Activated T-cell treated with anti-CD3 and anti-CD28 coated beads, Interleukin-2, amount 50 U/mL, for 72 hours (primary cell): ENCODE results near the gene GSC. TPM values are rescaled to one million over a fixed set of nuclear protein-coding genes. Genes with fewer than 3 reads are reported as not detected.
A peak's percentile ranks its signal among the peaks of the same experiment; 100 is the strongest.
"Not testable (repeated sequence)": the region's sequence is repeated elsewhere in the genome, so short reads cannot be mapped to it uniquely, and the experiment has no call there.

Source experiments
- ATAC-seq, 2 donors: fragments of 150-1000 bp; cut with Tn5 transposase; replicated peaks in 1 of 2; 2 replicates each; pipeline ENCODE4 v1.10.0; 2021; ENCODE audit warnings: moderate library complexity in 2 of 2, mild to moderate bottlenecking in 1 of 2
- DNase-seq, 2 donors: peaks; one replicate each; pipeline ENCODE4 v3.0.0; 2021 to 2022; ENCODE audit warnings: mixed read lengths in 1 of 2
- H3K27ac Mint-ChIP-seq: one replicate; pipeline ENCODE4 v1.8.0; 2022; ENCODE audit warnings: mild to moderate bottlenecking, moderate library complexity, mixed read lengths
- H3K27me3 Mint-ChIP-seq: one replicate; pipeline ENCODE4 v1.8.0; 2022; ENCODE audit warnings: low read depth, mixed read lengths
- H3K36me3 Mint-ChIP-seq, 2 donors: one replicate each; pipeline ENCODE4 v1.8.0; 2022; ENCODE audit warnings: mixed read lengths in 2 of 2, mild to moderate bottlenecking in 1 of 2; ENCODE audit not compliant: insufficient read depth in 2 of 2
- H3K4me1 Mint-ChIP-seq: one replicate; pipeline ENCODE4 v1.8.0; 2022; ENCODE audit warnings: low read depth, mixed read lengths
- H3K4me3 Mint-ChIP-seq, 2 donors: one replicate each; pipeline ENCODE4 v1.8.0; 2022; ENCODE audit warnings: mild to moderate bottlenecking in 2 of 2, mixed read lengths in 2 of 2, moderate library complexity in 2 of 2
- H3K9me3 Mint-ChIP-seq, 2 donors: one replicate each; pipeline ENCODE4 v1.8.0; 2022; ENCODE audit warnings: mixed read lengths in 2 of 2
- total RNA-seq, 2 donors: library from RNA; stranded (reverse); gene quantifications; one replicate each; pipeline ENCODE4 v1.2.3, GENCODE V29; 2022

GSC gene
- total RNA-seq, 2 donors from 2014 or later, result 0.19 TPM; not detected in 1

GRCh38 chr14:94750371-94750770, 19.5 kb downstream of the GSC start:
- no peak overlapping the region for H3K4me3 Mint-ChIP-seq
- H3K27ac Mint-ChIP-seq, result no peak overlapping the region
- DNase-seq (no peak), ATAC-seq (no peak)
- H3K9me3 Mint-ChIP-seq, result no peaks in the 10 kb centered on the region
- no peaks in the 10 kb centered on the region for H3K4me1 Mint-ChIP-seq
- H3K36me3 Mint-ChIP-seq, result no peaks in the 10 kb centered on the region
- H3K27me3 Mint-ChIP-seq, result no peaks in the 10 kb centered on the region

GRCh38 chr14:94748667-94749347, 21.1 kb downstream of the GSC start:
- H3K4me1 Mint-ChIP-seq, result no peaks in the 10 kb centered on the region

GRCh38 chr14:94747739-94748138, 22.2 kb downstream of the GSC start:
- no peaks in the 10 kb centered on the region for H3K9me3 Mint-ChIP-seq
- H3K4me1 Mint-ChIP-seq, result no peaks in the 10 kb centered on the region
- no peaks in the 10 kb centered on the region for H3K36me3 Mint-ChIP-seq
- ATAC-seq (no peak), DNase-seq (no peak)
- no peak overlapping the region for H3K4me3 Mint-ChIP-seq
- no peak overlapping the region for H3K27ac Mint-ChIP-seq
- H3K27me3 Mint-ChIP-seq, result no peaks in the 10 kb centered on the region

More at GRCh38 chr14:94748667-94749347, 21.1 kb downstream of the GSC start:
- Mint-ChIP-seq H3K36me3 (no peaks in the 10 kb centered on the region), H3K27ac (no peak overlapping the region), H3K27me3 (no peaks in the 10 kb centered on the region), H3K9me3 (no peaks in the 10 kb centered on the region), H3K4me3 (no peak overlapping the region)
- ATAC-seq (peak in 1 of 2 donors; percentile 38), DNase-seq (peak in 1 of 2 donors; percentile 31)

- H3K9me3 Mint-ChIP-seq, DNase-seq, H3K27ac Mint-ChIP-seq, H3K4me1 Mint-ChIP-seq, H3K36me3 Mint-ChIP-seq, H3K27me3 Mint-ChIP-seq, ATAC-seq, H3K4me3 Mint-ChIP-seq: not testable (repeated sequence)
Observed at GRCh38 chr14:94747153-94747552, 22.8 kb downstream of the GSC start.

GRCh38 chr14:94746131-94746530, 23.8 kb downstream of the GSC start:
- DNase-seq, result no peak
- no peak for ATAC-seq
- H3K27ac Mint-ChIP-seq, result no peak overlapping the region
- no peaks in the 10 kb centered on the region for H3K9me3 Mint-ChIP-seq
- H3K36me3 Mint-ChIP-seq, result no peaks in the 10 kb centered on the region
- H3K4me3 Mint-ChIP-seq, result no peak overlapping the region
- no peaks in the 10 kb centered on the region for H3K4me1 Mint-ChIP-seq
- peaks cover 6% of the 10 kb centered on the region for H3K27me3 Mint-ChIP-seq

GRCh38 chr14:94738751-94739150, 31.2 kb downstream of the GSC start:
- H3K27me3 Mint-ChIP-seq, result peaks cover 6% of the 10 kb centered on the region
- H3K9me3 Mint-ChIP-seq, result no peaks in the 10 kb centered on the region
- no peak for DNase-seq
- no peaks in the 10 kb centered on the region for H3K36me3 Mint-ChIP-seq
- H3K27ac Mint-ChIP-seq, result no peak overlapping the region
- no peaks in the 10 kb centered on the region for H3K4me1 Mint-ChIP-seq
- ATAC-seq, result no peak
- H3K4me3 Mint-ChIP-seq, result no peak overlapping the region

GRCh38 chr14:94738097-94738496, 31.8 kb downstream of the GSC start:
- Mint-ChIP-seq H3K4me3 (no peak overlapping the region), H3K4me1 (no peaks in the 10 kb centered on the region), H3K27ac (no peak overlapping the region), H3K36me3 (no peaks in the 10 kb centered on the region), H3K9me3 (no peaks in the 10 kb centered on the region), H3K27me3 (peaks cover 6% of the 10 kb centered on the region)
- no peak for DNase-seq
- no peak for ATAC-seq

- no peaks in the 10 kb centered on the region for H3K9me3 Mint-ChIP-seq
- no peak overlapping the region for H3K27ac Mint-ChIP-seq
- H3K36me3 Mint-ChIP-seq, result no peaks in the 10 kb centered on the region
- H3K4me3 Mint-ChIP-seq, result no peak overlapping the region
- no peaks in the 10 kb centered on the region for H3K4me1 Mint-ChIP-seq
- DNase-seq (no peak), ATAC-seq (no peak)
- H3K27me3 Mint-ChIP-seq, result no peaks in the 10 kb centered on the region
Observed at GRCh38 chr14:94728950-94729349, 41.0 kb downstream of the GSC start.

GRCh38 chr14:94728440-94728839, 41.5 kb downstream of the GSC start:
- not testable (repeated sequence) for H3K4me1 Mint-ChIP-seq, H3K36me3 Mint-ChIP-seq, H3K9me3 Mint-ChIP-seq, H3K27ac Mint-ChIP-seq, ATAC-seq, H3K27me3 Mint-ChIP-seq, DNase-seq, H3K4me3 Mint-ChIP-seq

GRCh38 chr14:94726649-94727048, 43.3 kb downstream of the GSC start:
- not testable (repeated sequence) for H3K4me3 Mint-ChIP-seq, H3K27me3 Mint-ChIP-seq, ATAC-seq, H3K36me3 Mint-ChIP-seq, H3K4me1 Mint-ChIP-seq, DNase-seq, H3K9me3 Mint-ChIP-seq, H3K27ac Mint-ChIP-seq

GRCh38 chr14:94724993-94725392, 44.9 kb downstream of the GSC start:
- Mint-ChIP-seq H3K27me3 (no peaks in the 10 kb centered on the region), H3K36me3 (no peaks in the 10 kb centered on the region), H3K4me3 (no peak overlapping the region), H3K27ac (no peak overlapping the region), H3K4me1 (no peaks in the 10 kb centered on the region), H3K9me3 (no peaks in the 10 kb centered on the region)
- no peak for DNase-seq
- no peak for ATAC-seq

GRCh38 chr14:94722397-94722796, 47.5 kb downstream of the GSC start:
- no peaks in the 10 kb centered on the region for H3K27me3 Mint-ChIP-seq
- no peak overlapping the region for H3K4me3 Mint-ChIP-seq
- ATAC-seq, result no peak
- DNase-seq, result no peak
- no peak overlapping the region for H3K27ac Mint-ChIP-seq
- H3K36me3 Mint-ChIP-seq, result no peaks in the 10 kb centered on the region
- no peaks in the 10 kb centered on the region for H3K4me1 Mint-ChIP-seq
- H3K9me3 Mint-ChIP-seq, result no peaks in the 10 kb centered on the region
